DMS79 treated with DMSO at 0.1 percent for 48 hours (cell line): ENCODE measurements around the gene TBL3.

ENCODE experiments used
- DNase-seq: peaks from one replicate; lab custom pipeline; 2025; lab: John Stamatoyannopoulos, UW

TBL3 gene

DNA sequence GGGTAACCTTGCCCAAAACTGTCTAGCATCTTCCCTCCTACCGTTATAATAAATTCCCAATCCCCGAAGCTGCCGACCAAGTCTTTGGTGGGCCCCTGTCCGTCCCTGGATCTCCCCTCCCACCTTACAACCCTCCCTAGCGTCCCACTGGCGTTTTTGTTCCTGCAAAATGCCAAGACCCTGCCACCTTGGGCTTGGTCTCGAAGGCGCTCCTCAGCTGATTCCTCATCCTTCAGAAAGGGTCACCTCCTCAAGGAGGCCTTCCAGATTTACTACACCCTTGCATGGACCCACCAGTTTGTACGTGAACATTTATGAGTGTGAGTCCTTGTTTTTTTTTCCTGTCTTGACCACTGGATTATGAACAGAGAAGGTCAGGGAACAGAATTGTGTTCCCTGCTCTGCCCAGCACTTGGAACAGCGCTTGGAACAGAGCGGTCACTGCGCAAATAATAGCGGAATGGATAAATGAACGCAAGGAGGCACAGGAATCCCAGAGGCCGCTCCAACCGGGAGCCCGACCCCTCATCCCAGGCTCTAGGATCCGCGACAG lies 11.2 kb downstream of the TBL3 start:
- no peak for DNase-seq

DNA sequence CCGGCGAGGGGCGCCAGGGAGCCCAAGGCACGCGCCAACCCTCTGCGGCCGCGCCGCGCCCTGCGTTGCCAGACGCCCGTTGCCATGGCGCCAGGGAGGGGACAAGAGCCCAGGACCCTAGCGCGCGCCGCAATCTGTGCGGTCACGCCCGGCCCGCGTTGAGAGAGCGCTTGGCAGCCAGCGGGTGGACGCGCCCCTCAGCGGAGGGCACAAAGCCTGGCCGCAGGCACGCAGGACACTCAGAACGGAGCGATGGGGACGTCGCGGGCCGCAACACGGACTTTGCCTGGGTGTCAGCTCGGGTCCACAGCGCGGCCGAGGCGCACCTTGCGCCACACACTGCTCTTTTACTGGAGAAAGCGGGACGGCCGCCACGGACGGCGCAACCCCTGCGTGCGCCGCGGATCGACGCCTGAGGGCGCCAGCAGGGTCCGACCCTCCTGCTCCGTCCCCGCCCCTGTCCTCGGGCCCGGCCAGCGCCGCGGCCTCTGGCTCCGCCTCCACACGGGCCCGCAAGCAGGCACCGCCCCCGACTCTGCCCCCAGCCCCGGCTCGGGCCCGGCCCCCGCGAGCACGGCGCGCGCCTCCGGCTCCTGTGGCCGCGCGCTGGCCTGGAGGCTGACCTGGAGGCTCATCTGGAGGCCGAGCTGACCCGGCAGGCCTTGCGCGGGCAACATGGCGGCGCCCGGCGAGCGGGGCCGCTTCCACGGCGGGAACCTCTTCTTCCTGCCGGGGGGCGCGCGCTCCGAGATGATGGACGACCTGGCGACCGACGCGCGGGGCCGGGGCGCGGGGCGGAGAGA lies 11.9 kb downstream of the TBL3 start, which contains the start of gene GFER:
GFER (plus strand) TSS at position 650 of the 803 bp plus-strand sequence; CDS start at position 676, 26 bp downstream.
- DNase-seq, result peak; percentile 66

DNA sequence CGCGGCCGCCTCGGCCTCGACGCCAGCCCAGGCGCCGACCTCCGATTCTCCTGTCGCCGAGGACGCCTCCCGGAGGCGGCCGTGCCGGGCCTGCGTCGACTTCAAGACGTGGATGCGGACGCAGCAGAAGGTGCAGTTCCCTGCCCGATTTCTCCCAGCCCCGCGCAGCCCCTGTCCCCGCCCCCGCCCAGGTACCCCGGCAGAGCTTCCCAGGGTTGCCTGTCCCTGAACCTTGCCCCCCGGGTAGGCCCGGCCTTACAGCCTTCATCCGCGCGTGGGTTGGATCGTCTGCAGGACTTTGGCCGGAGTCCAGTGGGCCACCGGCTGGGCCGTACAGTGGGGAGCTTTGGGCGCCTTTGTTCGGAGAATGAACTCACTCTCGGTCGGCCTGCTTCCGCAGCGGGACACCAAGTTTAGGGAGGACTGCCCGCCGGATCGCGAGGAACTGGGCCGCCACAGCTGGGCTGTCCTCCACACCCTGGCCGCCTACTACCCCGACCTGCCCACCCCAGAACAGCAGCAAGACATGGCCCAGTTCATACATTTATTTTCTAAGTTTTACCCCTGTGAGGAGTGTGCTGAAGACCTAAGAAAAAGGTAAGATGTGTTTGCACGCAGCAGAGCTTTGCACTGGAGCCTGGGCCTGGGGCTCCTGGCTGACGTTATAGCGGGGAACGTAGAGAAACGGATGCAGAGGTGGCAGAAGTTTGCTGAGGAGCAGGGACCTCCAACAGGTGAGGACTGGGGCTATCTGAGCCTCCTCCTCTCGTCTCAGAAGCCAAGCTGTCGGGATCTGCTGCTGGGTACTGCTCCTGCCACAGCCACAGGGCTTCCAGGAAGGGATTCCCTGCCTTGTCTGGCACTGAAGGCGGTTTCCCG lies 12.7 kb downstream of the TBL3 start:
- DNase-seq, result no peak

DNA sequence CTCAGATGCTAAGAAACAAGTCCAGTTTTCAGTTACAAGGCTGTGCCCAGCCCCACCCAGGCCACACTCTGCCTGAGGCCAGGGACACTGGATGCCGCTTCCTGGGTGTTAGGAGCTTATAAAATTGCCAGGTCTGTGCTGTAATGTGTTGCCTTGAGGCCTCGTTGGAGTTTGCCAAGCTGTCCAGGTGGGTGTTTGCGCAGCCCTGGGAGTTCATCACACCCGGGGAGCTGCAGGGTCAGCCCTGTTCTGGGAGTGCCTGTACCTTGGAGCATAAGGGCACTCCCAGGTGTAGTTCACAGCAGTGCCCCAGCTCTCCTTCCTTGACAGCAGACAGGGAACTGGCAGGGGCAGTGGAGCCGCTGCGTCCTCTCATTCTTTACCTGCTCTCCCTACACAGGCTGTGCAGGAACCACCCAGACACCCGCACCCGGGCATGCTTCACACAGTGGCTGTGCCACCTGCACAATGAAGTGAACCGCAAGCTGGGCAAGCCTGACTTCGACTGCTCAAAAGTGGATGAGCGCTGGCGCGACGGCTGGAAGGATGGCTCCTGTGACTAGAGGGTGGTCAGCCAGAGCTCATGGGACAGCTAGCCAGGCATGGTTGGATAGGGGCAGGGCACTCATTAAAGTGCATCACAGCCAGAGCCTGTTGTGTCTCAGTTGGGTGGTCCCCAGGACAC lies 13.8 kb downstream of the TBL3 start:
- DNase-seq, result no peak

DNA sequence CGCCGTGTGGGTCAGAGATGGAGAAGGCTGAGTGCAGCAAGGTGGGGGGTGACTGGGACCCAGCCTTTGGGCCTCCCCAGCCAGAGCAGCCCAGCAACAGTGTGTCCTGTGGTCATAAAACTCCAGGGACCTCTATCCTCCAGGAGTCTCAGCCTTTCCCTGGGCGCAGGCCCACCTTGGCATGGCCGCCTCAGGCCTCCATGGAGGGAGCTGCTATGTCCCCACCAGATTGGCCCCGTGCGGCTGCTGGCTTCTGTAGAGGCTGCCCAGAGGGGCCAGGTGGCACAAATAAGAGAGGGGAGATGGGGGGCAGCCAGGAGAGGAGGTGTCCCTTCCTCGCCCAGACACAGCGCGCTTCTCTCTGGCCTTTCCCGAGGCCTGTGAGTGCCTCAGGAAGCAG lies 15.3 kb downstream of the TBL3 start:
- no peak for DNase-seq

DNA sequence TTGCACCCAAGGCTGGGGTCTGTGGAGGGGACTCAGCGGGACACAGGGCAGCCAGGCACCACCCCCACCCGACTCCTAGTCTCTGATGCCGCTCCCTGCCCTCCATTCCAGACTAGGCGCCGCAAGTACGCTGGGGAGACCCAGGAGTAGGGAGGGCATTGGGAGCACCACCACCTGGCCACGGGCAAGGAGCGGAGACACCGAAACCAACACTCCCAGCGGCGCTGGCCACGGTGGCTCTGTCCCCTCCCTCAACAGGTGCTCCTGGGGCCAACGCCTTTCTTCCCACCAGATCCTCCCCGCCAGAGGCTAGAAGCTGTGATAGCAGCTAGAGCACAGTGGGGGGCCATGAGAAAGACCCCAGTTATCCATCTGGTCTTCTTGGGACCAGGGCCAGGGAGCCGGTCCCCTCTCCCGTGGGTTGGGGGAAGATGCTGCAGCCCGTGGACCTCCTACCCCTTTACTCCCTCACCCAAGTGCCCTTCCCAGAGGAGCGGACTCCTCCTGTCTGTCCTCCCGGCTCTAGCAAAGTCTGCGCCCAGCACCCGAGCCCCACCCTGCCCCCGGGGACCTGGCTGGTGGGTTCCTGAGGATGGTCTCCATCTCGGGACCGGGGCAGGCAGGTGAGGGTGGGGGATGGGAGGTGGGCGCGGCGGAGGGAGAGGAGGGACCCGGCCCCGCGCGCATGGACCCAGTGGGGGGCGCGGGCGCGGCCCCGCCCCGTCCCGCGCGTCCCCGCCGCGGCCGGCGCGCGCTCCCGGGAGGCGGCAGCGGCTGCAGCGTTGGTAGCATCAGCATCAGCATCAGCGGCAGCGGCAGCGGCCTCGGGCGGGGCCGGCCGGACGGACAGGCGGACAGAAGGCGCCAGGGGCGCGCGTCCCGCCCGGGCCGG lies 17.6 kb downstream of the TBL3 start, which contains the start of gene SYNGR3:
SYNGR3 (plus strand) TSS at position 762 of the 892 bp plus-strand sequence. CDS start 133 bp downstream, outside the sequence.
- DNase-seq, result peak; percentile 33

DNA sequence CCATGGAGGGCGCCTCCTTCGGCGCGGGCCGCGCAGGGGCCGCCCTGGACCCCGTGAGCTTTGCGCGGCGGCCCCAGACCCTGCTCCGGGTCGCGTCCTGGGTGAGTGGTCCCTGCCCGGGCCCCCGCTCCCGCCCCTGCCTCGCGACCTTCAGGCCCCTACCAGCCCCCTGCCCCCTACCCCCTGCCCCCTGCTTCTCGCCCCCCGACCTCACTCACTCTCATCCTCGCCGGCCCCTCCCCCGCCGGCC lies 18.2 kb downstream of the TBL3 start:
- no peak for DNase-seq

DNA sequence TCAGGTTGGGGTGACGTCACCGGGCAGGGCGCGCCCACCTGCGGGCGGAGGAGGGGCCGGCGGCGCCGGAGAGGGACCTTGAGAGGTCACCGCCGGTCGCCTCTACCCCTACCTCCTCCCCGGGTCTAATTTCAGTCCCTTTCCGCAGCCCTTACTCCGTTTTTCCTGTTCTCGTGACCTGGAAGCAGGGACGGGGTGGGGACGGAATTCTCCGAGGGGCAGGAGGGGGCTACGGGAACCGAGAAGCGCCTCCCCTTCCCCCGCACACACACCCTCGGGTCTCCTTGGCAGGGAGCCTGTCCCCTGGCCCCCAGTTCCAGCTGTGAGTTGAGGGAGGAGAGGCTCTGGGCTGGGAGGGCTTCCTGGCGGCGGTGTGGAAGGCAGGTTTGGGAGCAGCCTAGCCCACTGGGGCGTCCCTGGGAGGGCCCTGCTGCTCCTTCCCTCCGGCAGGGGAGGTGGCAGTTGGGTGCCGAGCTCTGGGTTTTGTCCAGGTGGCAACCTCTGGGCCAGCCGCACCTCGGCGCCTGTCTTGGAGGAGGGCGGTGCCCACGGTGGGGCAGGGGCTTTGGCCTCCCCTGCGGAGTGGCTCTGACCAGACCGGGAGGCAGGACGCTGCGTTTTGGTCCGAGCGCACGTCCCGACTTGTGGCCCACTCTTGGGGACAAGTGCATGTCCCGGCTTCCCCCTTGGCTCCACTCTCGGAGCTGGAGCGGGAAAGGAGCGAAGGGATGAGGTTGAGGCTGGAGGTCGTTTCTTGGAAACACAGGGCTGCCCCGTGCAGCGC lies 18.7 kb downstream of the TBL3 start:
- peak; percentile 41 for DNase-seq

DNA sequence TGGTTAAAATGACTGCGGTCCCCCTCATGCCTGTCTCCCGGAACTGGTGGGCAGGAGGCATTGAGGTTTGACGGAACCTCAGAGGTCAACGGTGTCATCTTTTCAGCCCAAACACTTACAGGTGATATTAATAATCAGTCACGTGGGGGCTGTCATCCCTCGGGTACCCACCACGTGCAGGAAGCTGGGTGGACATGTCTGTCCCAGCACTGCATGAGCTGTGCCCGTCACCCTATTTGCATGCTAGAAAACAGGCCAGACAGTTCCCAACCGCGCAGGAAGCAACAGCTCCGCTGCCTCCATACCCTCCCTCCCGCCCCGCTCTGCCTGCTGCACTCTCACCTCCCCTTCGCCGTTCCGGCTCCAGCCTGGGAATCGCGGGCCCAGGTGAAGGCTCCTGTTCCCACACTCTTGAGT lies 19.3 kb downstream of the TBL3 start:
- no peak for DNase-seq

DNA sequence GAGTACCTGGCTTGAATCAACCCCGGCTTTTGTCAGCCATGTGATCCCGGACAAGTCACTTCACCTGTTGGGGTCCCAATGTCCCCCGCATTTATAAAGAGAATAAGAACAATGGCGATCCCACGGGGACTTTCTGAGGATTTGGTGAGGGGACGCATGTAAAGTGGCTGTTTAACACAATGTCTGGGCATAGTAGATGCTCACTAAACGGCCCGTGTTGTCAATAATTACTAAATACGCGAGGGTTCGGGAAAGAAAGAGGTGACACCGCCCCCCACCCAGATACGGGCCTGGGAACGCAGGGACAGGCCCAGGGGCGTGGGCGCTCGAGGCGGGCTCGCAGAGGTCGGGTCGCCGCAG lies 19.7 kb downstream of the TBL3 start:
- no peak for DNase-seq

DNA sequence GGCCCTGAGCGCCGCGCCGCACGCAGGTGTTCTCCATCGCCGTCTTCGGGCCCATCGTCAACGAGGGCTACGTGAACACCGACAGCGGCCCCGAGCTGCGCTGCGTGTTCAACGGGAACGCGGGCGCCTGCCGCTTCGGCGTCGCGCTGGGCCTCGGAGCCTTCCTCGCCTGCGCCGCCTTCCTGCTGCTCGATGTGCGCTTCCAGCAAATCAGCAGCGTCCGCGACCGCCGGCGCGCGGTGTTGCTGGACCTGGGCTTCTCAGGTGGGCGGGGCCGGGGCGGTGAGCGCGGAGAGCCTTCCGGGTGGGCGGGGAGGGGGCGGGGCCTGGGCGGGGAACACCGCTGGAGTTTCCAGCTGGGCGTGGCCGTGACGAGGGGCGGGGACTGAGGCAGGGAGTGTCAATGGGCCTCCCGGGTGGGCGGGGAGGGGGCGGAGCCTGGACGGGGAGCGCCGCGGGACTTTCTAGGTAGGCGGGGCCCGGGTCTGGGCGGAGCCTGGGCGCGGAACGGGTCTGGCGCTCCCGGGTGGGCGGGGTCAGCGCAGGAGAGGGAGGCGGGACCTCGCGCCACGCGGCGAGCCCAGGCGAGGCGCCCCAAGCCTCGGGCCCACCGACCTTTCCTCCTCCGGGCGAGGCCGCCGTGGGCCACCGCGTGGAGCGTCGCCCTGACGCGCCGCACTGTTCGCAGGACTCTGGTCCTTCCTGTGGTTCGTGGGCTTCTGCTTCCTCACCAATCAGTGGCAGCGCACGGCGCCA lies 20.3 kb downstream of the TBL3 start:
- DNase-seq, result no peak

DNA sequence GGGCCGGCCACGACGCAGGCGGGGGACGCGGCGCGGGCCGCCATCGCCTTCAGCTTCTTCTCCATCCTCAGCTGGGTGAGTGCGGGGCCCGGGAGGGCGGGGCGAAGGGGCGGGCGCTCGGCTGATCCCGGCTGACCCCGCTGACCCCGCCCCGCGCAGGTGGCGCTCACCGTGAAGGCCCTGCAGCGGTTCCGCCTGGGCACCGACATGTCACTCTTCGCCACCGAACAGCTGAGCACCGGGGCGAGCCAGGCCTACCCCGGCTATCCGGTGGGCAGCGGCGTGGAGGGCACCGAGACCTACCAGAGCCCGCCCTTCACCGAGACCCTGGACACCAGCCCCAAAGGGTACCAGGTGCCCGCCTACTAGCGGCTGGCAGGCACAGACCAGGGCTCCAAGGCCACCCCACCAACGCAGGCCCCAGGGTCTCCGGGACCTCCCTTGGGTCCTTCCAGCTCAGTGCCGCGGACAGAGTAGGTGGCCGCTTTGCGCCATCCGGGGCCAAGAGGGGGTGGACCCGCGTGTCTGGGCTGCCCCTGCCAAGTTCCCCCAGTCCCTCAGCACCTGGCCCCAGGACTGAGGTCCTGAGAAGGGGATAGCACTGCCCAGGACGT lies 21.0 kb downstream of the TBL3 start:
- no peak for DNase-seq

DNA sequence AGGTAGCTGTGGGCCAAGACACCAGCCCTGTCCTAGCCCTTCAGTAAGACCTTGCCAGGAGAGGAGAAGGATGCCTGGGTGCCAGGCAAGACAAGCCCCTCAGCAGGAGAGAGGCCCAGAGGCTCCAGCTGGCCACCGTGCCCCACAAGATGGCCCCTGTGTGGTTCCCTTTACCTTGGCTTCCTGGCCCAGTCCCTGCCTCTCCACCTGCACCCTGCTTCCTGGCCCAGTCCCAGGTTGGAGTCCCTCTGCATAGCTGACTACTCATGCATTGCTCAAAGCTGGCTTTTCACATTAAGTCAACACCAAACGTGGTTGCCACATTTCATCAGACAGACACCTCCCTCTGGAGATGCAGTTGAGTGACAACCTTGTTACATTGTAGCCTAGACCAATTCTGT lies 21.9 kb downstream of the TBL3 start:
- no peak for DNase-seq

DNA sequence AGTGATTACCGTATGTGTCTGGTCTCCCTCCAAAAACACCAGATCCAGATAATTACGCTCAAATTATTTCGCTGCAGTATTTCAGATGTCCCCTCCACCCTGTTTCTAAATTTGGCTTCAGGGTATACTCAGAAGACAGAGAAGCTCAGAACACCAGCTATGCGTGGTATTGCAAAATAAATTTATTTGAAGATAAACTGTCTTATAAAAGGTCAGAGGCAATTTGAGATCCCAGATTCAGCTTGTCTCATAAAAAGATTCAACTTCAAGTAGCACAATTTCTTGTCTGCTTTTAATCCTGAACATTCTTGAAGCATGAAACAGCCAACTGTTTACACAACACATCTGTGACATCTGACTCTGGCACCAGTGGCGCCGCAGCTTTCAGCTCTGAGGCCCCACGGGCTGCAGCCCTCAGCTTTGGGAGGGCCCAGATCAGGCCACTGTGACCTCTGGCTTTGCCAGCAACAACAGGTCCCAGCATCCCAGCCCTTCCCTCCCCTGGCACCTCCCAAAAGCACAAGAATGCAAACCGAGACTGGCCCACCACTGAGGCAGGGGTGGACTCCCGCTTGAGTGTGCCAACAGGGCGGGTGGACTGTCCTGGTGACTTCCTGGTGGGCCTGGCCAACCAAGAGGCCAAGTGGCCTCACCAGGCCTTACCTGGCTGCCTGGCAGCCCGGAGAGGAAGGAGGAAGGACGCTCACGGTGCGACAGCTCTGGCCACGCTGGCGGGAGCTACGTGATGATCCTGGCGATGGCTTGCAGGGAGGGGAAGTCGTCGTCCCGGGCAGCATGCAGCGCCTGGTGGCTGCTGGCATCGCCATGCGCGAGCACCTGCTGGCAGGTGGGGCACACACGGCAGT lies 25.9 kb downstream of the TBL3 start:
- DNase-seq, result no peak

DNA sequence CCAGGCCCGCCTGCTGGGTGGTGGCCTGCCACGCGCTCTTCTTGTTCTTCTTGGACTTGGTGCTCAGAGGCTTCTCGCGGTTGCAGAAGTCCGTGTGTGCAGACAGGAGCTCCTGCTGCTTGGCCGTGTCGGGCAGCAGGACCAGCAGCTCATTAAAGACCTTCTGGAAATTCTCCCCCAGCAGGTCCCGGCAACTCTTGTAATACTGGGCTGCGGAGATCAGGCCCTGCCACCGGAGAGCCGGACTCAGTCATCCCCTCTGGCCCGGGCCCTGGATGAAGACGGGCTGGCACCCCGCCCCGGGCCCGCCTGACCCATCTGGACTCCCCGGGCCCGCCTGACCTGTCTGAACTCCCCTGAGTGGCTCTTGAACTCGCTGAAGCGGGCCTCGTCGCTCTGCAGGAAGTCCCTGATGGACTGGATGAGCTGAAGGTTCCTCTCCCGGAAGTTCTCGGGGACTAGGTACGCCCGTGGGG lies 26.5 kb downstream of the TBL3 start:
- no peak for DNase-seq

DNA sequence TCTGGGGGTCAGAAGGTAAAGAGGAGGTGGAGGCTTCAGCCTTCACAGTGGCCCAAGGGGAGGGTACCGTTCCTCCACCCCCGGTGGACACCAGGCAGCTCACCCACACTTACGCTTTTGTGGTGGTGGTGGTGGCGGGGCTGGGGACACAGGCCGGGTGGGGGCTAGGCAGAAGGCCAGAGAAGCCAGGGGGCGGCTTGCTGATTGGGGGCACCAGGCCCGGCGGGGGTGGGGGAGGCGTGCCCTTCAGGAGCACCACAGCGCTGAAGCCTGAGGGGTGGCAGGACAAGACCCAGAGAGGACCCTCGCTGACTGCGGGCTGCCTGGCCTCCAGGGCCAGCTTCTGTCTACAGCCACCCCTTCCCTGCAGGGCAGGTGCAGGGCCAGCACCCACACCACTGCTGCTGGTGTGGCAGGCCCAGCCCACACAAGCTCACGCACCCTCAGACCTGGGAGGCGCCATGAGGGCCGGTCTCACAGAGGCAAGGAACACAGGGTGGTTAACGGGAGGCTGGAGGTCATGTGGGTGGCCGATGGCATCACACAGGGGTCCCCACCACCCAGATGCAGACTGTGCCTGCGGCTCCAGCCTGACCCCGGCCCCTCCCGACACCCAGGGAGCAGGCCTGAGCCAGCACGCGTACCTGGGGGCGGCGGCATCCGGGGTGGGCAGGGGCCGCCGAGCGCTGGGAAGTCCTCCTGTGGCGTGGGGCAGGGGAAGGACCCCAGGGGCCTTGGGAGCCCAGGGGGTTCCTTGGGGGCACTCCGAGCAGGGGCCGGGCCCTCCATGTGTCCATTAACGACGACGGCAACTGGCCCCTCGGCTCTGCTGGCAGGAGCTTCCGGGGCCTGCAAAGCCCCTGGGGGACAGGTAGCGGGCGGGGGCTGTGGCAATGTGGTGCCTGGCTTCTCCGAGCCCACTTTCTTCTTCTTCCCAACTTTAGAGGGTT lies 27.3 kb downstream of the TBL3 start:
- no peak for DNase-seq

DNA sequence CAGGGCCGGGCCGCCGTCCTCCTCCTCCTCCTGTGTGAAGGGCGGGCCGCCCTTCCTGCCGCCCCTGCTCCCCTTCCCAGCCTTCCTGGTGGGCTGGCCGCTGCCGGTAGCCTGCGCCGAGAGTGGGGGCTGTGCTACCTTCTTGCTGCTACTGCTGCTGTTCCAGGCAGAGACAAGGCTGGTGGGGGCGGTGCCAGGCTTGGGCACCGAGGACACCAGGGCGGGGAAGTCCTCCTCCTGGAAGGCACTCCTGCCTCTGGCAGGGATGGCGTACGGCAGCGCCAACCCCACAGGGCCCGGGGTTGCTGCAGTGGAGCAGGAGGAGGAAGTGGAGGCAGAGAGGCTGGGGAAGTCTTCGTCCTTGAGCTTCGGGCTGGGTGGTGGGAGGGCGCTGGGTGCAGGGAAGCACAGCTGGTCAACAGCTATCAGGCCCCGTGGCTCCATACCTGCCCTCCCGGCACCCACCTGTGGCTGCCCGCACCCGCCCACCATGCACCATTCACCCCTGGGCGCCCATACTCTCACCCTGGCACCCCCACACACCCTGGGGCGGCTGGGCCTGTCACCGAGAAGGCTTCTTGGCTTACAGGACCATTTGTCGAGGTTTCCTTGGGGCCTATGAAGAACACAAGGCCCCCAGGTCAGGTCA lies 28.1 kb downstream of the TBL3 start:
- DNase-seq, result no peak
